Measurements from ENCODE around the gene GAPDHS. TPM values are rescaled to one million over a fixed set of nuclear protein-coding genes. Genes with fewer than 3 reads are reported as not detected.

GAPDHS gene
- total RNA-seq, 1 experiment from 2014 or later, result not detected

DNA sequence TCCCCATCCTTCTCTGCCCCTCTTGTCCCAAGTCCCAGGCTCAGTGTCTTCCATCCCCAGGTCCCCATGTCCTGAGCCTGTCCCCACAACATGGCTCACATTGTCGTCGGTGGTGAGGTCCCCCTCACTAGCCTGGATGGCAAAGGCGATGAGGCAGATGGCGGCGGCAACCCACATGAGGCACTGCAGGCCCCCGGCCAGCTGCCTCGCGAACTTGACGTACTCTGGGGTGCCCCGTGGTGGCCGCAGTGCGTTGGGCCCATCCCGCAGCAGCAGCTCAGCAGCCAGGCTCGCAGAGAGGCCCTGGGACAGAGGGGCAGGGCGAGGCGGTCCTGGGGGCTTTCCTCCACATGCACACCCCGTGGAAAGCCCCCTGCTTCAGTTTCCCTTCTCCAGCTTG, 29.1 kb downstream of the GAPDHS start:
- DNase-seq, result no peak
- H3K27ac Mint-ChIP-seq (ENCODE audit: unreplicated experiment), result no peak overlapping the region
- H3K27me3 Mint-ChIP-seq (ENCODE audit: unreplicated experiment), result peaks cover 78% of the 10 kb centered on the region
- H3K36me3 Mint-ChIP-seq (ENCODE audit: insufficient read depth, unreplicated experiment), result no peaks in the 10 kb centered on the region
- CTCF ChIA-PET, result interaction anchor here (0.6 kb wide), 1 partner anchor 159 kb away, joined by 4 read pairs; no protein-coding TSS in a partner anchor
- no peak overlapping the region for H3K4me3 Mint-ChIP-seq (ENCODE audit: low read depth, unreplicated experiment)
- no peaks in the 10 kb centered on the region for H3K4me1 Mint-ChIP-seq (ENCODE audit: low read depth, unreplicated experiment)
- no peaks in the 10 kb centered on the region for H3K9me3 Mint-ChIP-seq (ENCODE audit: low read depth, unreplicated experiment)
- BruUV-seq (replicated peaks), result no TSS peak
- intact Hi-C loops (cut with micrococcal nuclease; ENCODE audit: unreplicated experiment), result no loop called here
- TF ChIP-seq, protein P1, sequence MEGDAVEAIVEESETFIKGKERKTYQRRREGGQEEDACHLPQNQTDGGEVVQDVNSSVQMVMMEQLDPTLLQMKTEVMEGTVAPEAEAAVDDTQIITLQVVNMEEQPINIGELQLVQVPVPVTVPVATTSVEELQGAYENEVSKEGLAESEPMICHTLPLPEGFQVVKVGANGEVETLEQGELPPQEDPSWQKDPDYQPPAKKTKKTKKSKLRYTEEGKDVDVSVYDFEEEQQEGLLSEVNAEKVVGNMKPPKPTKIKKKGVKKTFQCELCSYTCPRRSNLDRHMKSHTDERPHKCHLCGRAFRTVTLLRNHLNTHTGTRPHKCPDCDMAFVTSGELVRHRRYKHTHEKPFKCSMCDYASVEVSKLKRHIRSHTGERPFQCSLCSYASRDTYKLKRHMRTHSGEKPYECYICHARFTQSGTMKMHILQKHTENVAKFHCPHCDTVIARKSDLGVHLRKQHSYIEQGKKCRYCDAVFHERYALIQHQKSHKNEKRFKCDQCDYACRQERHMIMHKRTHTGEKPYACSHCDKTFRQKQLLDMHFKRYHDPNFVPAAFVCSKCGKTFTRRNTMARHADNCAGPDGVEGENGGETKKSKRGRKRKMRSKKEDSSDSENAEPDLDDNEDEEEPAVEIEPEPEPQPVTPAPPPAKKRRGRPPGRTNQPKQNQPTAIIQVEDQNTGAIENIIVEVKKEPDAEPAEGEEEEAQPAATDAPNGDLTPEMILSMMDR (IDR thresholded peaks at IDR 0.05; ENCODE audit: unreplicated experiment), result no peak

DNA sequence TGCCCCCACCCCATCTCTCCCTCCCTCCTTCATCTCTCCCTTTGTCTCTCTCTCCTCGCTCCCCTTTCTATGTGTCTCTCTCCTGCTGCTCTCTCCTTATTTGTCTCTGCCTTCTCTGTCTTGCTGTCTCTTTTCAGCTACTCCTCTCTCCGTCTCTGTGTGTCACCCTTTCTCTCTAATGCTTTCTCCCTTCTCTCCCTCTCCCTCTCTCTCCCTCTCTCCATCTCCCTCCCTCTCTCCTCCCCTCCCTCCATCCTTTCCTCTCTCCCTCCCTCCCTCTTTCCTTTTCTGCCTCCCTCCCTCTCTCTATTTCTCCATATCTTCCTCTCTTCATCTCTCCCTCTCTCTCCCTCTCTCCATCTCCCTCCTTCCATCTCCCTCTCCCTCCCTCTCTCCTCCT, 29.5 kb downstream of the GAPDHS start:
- H3K27ac Mint-ChIP-seq (ENCODE audit: unreplicated experiment), result no peak overlapping the region
- no peak for DNase-seq
- H3K27me3 Mint-ChIP-seq (ENCODE audit: unreplicated experiment), result peaks cover 78% of the 10 kb centered on the region
- CTCF ChIA-PET, result interaction anchor here (0.8 kb wide), 2 partner anchors 8 to 50 kb away, joined by 3 read pairs; partner anchors contain the start of gene HAUS5
- H3K36me3 Mint-ChIP-seq (ENCODE audit: insufficient read depth, unreplicated experiment), result no peaks in the 10 kb centered on the region
- H3K9me3 Mint-ChIP-seq (ENCODE audit: low read depth, unreplicated experiment), result no peaks in the 10 kb centered on the region
- H3K4me3 Mint-ChIP-seq (ENCODE audit: low read depth, unreplicated experiment), result no peak overlapping the region
- intact Hi-C loops (cut with micrococcal nuclease; ENCODE audit: unreplicated experiment), result no loop called here
- TF ChIP-seq, protein P1 (IDR thresholded peaks at IDR 0.05; ENCODE audit: unreplicated experiment), result no peak
- BruUV-seq (replicated peaks), result no TSS peak
- H3K4me1 Mint-ChIP-seq (ENCODE audit: low read depth, unreplicated experiment), result no peaks in the 10 kb centered on the region

DNA sequence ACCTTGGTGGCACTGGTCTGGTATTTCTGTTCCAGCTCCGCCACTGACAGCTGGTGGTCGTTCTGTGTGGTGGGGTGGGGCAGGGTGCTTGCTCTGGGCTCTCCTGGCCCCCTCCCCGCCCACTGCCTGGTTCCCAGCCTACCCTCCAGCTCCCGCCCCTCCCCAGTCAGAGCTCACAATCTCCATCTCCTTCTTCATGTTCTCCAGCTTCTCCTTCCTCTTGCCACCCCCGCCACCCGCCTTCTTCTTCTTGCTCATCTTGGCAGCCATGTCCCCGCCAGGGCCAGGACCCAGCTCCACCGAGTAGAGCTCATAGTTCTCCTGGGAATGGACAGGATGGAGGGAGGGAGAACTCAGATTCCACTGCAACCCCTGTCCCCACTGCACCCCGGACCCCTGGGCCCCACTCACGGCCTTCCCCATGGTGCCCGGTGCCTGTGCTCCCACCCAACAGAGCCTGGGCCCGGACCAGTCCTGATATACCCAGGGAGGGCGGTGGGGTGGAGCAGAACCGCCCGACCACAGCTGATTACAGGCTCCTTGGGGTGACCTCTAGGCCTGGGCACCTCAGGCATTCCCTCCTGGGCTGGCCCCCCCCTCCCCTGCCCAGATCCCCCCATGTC, 30.1 kb downstream of the GAPDHS start, which contains the start of gene ATP4A:
ATP4A (minus strand) TSS at position 452 of the 623 bp plus-strand sequence; CDS start at position 423, 29 bp downstream.
- Mint-ChIP-seq H3K9me3 (ENCODE audit: low read depth, unreplicated experiment) (no peaks in the 10 kb centered on the region), H3K27ac (ENCODE audit: unreplicated experiment) (no peak within 1 kb of the TSS), H3K4me1 (ENCODE audit: low read depth, unreplicated experiment) (no peaks in the 10 kb centered on the region), H3K4me3 (ENCODE audit: low read depth, unreplicated experiment) (no peak within 1 kb of the TSS), H3K36me3 (ENCODE audit: insufficient read depth, unreplicated experiment) (no peaks in the 10 kb centered on the region), H3K27me3 (ENCODE audit: unreplicated experiment) (peaks cover 83% of the 10 kb centered on the region)
- TF ChIP-seq, protein P1 (IDR thresholded peaks at IDR 0.05; ENCODE audit: unreplicated experiment), result no peak
- CTCF ChIA-PET, result interaction anchor here (0.8 kb wide), 2 partner anchors 8 to 49 kb away, joined by 3 read pairs; partner anchors contain the start of gene HAUS5
- DNase-seq, result no peak
- intact Hi-C loops (cut with micrococcal nuclease; ENCODE audit: unreplicated experiment), result no loop called here
- no TSS peak for BruUV-seq (replicated peaks)

DNA sequence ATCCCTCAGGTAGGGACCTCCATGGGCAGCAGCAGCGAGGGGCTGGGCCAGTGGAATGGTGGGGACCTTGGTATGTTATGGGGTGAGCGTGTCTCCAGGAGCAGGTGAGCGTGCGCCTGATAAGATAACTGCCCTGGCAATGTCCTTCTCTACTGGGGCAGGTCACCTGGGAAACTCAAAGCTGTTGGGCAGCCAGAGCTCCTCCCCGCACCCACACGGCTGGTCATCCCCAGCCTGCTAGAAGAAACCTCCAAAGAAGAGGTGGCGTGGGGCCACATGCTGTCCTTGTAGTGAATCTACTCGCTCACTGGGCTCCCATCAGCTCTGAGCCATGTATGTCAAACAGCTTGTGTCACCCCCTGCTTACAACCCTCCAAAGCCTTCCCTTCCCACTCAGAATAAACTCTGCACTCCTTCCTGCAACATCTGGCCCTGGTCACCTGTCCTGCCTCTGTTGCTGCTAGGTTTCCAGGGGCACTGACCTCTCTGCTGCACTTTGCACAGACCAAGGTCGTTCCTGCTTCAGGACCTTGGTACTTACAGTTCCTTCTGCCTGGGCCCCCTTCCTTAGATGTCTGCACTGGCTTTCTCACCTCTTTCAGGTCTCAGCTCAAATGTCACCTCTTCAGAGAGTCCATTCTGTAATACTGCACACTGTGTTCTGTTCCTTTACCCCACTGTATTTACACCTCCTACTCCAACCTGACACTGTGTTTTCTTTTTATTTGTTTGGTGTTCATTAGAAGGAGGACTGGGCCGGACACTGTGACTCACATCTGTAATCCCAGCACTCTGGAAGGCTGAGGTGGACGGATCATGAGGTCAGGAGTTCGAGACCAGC, 32.0 kb downstream of the GAPDHS start:
- no TSS peak for BruUV-seq (replicated peaks)
- DNase-seq, result no peak
- Mint-ChIP-seq H3K4me3 (ENCODE audit: low read depth, unreplicated experiment) (no peak overlapping the region), H3K4me1 (ENCODE audit: low read depth, unreplicated experiment) (no peaks in the 10 kb centered on the region), H3K9me3 (ENCODE audit: low read depth, unreplicated experiment) (no peaks in the 10 kb centered on the region), H3K36me3 (ENCODE audit: insufficient read depth, unreplicated experiment) (no peaks in the 10 kb centered on the region), H3K27ac (ENCODE audit: unreplicated experiment) (no peak overlapping the region), H3K27me3 (ENCODE audit: unreplicated experiment) (peaks cover 88% of the 10 kb centered on the region)
- TF ChIP-seq, protein P1 (IDR thresholded peaks at IDR 0.05; ENCODE audit: unreplicated experiment), result no peak
- CTCF ChIA-PET, result interaction anchor here (0.6 to 1.2 kb wide), 3 partner anchors 55 to 508 kb away, joined by 4 to 5 read pairs (median 4); no protein-coding TSS in a partner anchor
- intact Hi-C loops (cut with micrococcal nuclease; ENCODE audit: unreplicated experiment), result no loop called here

All from Calu3 (cell line).